Measurements from ENCODE around the gene NAE1.

NAE1 gene

GRCh38 chr16:66830422-66831404 lies at the start of gene NAE1:
Gene NAE1, minus strand, starts transcription at chr16:66830976. Its CDS starts 77 bp downstream, at chr16:66830899.
- no peak for TF ChIP-seq GATA3 (IDR thresholded peaks at IDR 0.05; ENCODE audit: low read depth, low read length)

DNA sequence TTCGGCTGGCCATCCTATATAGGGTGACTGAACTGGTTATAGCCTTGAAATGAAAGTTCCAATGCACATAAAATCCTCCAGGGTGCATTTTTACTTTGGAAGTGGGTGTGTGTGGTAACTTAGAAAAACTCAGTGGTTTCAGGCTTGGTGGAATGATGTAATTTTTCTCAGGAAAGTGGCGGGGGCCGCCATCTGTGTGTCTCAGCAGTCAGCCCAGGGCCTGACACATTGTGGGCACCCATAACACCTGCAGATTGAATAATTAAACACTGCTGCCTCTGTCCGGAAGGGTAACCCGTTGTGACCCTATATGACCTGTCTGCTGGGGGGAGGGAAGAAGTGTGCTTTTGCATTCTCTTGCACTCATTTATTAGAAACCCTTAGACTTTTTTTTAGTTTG lies 47.3 kb upstream of the NAE1 start:
- TF ChIP-seq GATA2 (IDR thresholded peaks at IDR 0.05; ENCODE audit: low read depth, low read length) = no peak
- no peak for TF ChIP-seq GATA3 (IDR thresholded peaks at IDR 0.05; ENCODE audit: low read depth, low read length)

GRCh38 chr16:66874079-66874775 lies 43.5 kb upstream of the NAE1 start:
- TF ChIP-seq GATA2 (IDR thresholded peaks at IDR 0.05; ENCODE audit: low read depth, low read length) (no peak), GATA3 (IDR thresholded peaks at IDR 0.05; ENCODE audit: low read depth, low read length) (no peak)

GRCh38 chr16:66873685-66874055 lies 42.9 kb upstream of the NAE1 start:
- TF ChIP-seq GATA2 (IDR thresholded peaks at IDR 0.05; ENCODE audit: low read depth, low read length) (no peak), GATA3 (IDR thresholded peaks at IDR 0.05; ENCODE audit: low read depth, low read length) (no peak)

DNA sequence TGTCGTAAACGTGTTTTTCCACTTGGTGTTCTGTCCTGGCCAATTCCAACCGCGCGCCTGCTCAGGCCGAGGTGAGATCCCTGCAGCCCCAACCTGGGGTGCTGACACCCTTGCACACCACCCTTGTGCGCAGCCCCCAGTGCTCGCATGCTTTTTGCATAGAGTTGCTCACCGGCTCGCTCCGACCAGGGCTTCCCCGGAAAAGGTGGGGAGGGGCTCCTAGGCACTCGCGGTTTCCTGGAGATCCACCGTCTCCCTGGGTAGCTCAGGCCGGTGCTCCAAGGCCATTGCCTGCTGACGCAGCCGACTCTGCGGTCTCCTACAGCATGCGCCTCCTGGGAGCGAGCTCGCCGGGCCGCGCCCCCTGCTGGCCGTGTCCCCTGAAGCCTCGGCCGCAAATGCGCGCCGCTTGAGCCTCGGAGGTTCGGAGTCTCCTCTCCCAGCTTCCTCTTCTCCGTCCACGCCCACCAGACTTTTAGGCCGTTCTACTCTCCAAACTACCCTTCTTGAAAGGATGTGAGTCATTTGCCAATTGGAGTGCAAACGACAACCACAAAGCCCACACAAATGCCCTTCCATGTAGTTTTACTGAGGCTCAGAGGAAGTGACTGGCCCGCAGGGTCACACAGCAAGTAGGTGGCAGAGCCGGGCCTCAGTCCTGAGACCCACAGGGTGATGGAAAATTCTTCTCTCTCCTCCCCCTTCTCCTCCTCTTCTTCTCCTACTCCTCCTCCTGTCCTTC lies 42.3 kb upstream of the NAE1 start:
- TF ChIP-seq GATA2 (IDR thresholded peaks at IDR 0.05; ENCODE audit: low read depth, low read length) (no peak), GATA3 (IDR thresholded peaks at IDR 0.05; ENCODE audit: low read depth, low read length) (no peak)

GRCh38 chr16:66872559-66872942 lies 41.8 kb upstream of the NAE1 start:
- TF ChIP-seq GATA2 (IDR thresholded peaks at IDR 0.05; ENCODE audit: low read depth, low read length) = no peak
- no peak for TF ChIP-seq GATA3 (IDR thresholded peaks at IDR 0.05; ENCODE audit: low read depth, low read length)

- TF ChIP-seq GATA3 (IDR thresholded peaks at IDR 0.05; ENCODE audit: low read depth, low read length) (no peak), GATA2 (IDR thresholded peaks at IDR 0.05; ENCODE audit: low read depth, low read length) (no peak)
Observed at GRCh38 chr16:66871840-66872239, 41.1 kb upstream of the NAE1 start.

GRCh38 chr16:66869424-66869823 lies 38.6 kb upstream of the NAE1 start:
- TF ChIP-seq GATA2 (IDR thresholded peaks at IDR 0.05; ENCODE audit: low read depth, low read length) (no peak), GATA3 (IDR thresholded peaks at IDR 0.05; ENCODE audit: low read depth, low read length) (no peak)

DNA sequence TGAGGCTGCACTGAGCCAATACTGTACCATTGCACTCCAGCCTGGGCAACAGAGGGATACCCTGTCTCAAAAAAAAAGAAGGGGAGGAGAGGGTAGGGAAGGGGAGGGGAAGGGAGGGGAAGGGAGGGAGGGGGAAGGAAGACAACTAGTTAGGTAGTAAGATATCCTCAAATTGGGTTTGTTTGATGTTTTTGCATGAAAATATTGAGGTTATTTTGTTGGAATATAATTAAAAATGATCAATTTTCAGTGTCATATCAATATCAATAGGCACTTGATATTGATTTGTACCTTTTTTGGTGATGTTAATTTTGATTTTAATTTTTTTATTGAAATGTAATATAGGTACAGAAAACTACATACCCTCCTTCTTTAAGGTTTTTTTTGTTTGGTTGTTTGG lies 32.9 kb upstream of the NAE1 start:
- TF ChIP-seq GATA2 (IDR thresholded peaks at IDR 0.05; ENCODE audit: low read depth, low read length) (no peak), GATA3 (IDR thresholded peaks at IDR 0.05; ENCODE audit: low read depth, low read length) (no peak)

DNA sequence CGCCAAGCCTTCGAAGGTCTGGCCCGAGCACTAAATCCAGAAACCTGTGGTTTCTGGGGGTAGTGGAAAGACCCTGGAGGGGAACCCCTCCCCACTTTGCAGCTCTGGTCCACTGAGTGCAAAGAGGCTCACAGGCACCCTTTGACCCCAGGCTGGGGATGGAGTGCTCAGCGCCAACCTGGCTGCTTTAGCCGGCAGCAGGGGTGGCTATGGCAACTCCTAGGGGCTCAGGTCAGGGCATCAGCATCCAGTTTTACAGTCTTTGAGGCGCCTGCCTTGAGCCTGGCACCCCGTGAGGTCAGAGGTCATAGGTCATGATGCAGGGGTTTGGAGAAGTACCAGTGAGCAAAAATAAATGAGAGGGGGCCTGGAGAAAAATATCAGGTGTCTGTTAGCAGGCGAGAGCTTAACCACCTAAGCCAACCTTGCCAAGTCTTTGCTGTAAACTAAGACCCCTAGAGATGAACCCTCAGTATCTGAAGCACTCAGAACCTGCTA lies 31.3 kb upstream of the NAE1 start:
- TF ChIP-seq GATA3 (IDR thresholded peaks at IDR 0.05; ENCODE audit: low read depth, low read length) = no peak
- no peak for TF ChIP-seq GATA2 (IDR thresholded peaks at IDR 0.05; ENCODE audit: low read depth, low read length)

GRCh38 chr16:66859397-66860068 lies 28.8 kb upstream of the NAE1 start:
- TF ChIP-seq GATA3 (IDR thresholded peaks at IDR 0.05; ENCODE audit: low read depth, low read length) = no peak
- no peak for TF ChIP-seq GATA2 (IDR thresholded peaks at IDR 0.05; ENCODE audit: low read depth, low read length)

GRCh38 chr16:66858740-66859396 lies 28.1 kb upstream of the NAE1 start:
- TF ChIP-seq GATA3 (IDR thresholded peaks at IDR 0.05; ENCODE audit: low read depth, low read length) (no peak), GATA2 (IDR thresholded peaks at IDR 0.05; ENCODE audit: low read depth, low read length) (no peak)

GRCh38 chr16:66857437-66857836 lies 26.7 kb upstream of the NAE1 start:
- TF ChIP-seq GATA2 (IDR thresholded peaks at IDR 0.05; ENCODE audit: low read depth, low read length) (no peak), GATA3 (IDR thresholded peaks at IDR 0.05; ENCODE audit: low read depth, low read length) (no peak)
